Measurements from ENCODE around the gene G6PC2. TPM values are rescaled to one million over a fixed set of nuclear protein-coding genes. Genes with fewer than 3 reads are reported as not detected.

The G6PC2 gene
- total and polyA plus RNA-seq, 2 of the 8 experiments (the other 6 are each of a cell fraction or from before 2014, with no cell fraction given): not detected

GRCh38 chr2:168944065-168944464 is 43.0 kb downstream of the G6PC2 start:
- Histone ChIP-seq H3K14ac (ENCODE audit: insufficient read length) (no peak overlapping the region), H2BK5ac (ENCODE audit: low read depth, low read length) (no peak overlapping the region), H3K18ac (ENCODE audit: extremely low read depth, low read length) (no peak overlapping the region), H3K79me1 (ENCODE audit: low read depth, low read length) (no peaks in the 10 kb centered on the region), H3K27ac (ENCODE audit: low read depth, low read length) (no peak overlapping the region), H3K36me3 (ENCODE audit: control insufficient read depth in 2 of 4, insufficient read depth in 4 of 4, low read length in 3 of 4) (no peaks in the 10 kb centered on the region), H3K4ac (replicated peaks; ENCODE audit: insufficient read length, low read depth, low read length) (no peak overlapping the region), H3K23ac (ENCODE audit: insufficient read length) (no peak overlapping the region), H4K5ac (ENCODE audit: insufficient read length, low read depth, low read length) (no peak overlapping the region), H2BK12ac (ENCODE audit: low read depth, low read length) (no peak overlapping the region), H2BK20ac (ENCODE audit: low read length) (no peak overlapping the region), H2BK15ac (ENCODE audit: low read length) (no peak overlapping the region), H2AK5ac (ENCODE audit: low read depth, low read length) (no peak overlapping the region), H3K79me2 (ENCODE audit: control insufficient read depth in 1 of 2, insufficient read depth in 2 of 2, low read length in 2 of 2) (no peaks in the 10 kb centered on the region), H3K9ac (replicated peaks in 1 of 4; ENCODE audit: extremely low read depth in 1 of 4, low read depth in 3 of 4, low read length in 3 of 4) (no peak overlapping the region), H3K9me3 (ENCODE audit: insufficient read depth in 2 of 2, low read depth in 1 of 2, low read length in 1 of 2) (no peaks in the 10 kb centered on the region), H2AFZ (ENCODE audit: low read length) (no peak overlapping the region), H3K4me1 (replicated peaks in 1 of 4; ENCODE audit: control insufficient read depth in 3 of 4, insufficient read depth in 4 of 4, low read length in 3 of 4) (no peaks in the 10 kb centered on the region), H2BK120ac (replicated peaks; ENCODE audit: low read depth, low read length) (no peak overlapping the region), H3K4me3 (ENCODE audit: extremely low read depth in 1 of 4, insufficient read depth in 2 of 4, low read depth in 3 of 4, low read length in 4 of 4) (no peak overlapping the region), H3K27me3 (replicated peaks in 1 of 4; ENCODE audit: control insufficient read depth in 3 of 4, extremely low read depth in 1 of 4, insufficient read depth in 3 of 4, low read length in 3 of 4) (no peaks in the 10 kb centered on the region), H3K23me2 (ENCODE audit: low read depth, low read length) (no peaks in the 10 kb centered on the region), H3K4me2 (ENCODE audit: insufficient read depth in 1 of 2, low read depth in 2 of 2, low read length in 2 of 2) (no peak overlapping the region), H3K56ac (replicated peaks; ENCODE audit: insufficient read length, low read depth, low read length) (no peak overlapping the region), H4K20me1 (replicated peaks in 1 of 2; ENCODE audit: control insufficient read depth in 1 of 2, insufficient read depth in 2 of 2, low read length in 2 of 2) (no peaks in the 10 kb centered on the region), H4K8ac (ENCODE audit: extremely low read depth, insufficient read depth, low read length) (no peak overlapping the region), H4K91ac (replicated peaks; ENCODE audit: insufficient read length, low read length) (no peak overlapping the region)
- POLR2A ChIA-PET (ENCODE audit: partially characterized antibody): no interaction called here
- no peak for FAIRE-seq
- CTCF ChIA-PET (ENCODE audit: partially characterized antibody): interaction anchor here (0.6 to 1.5 kb wide), 4 partner anchors 10 to 725 kb away, joined by 3 read pairs; no protein-coding TSS in a partner anchor
- 92% methylated on average over 3 of the region's 3 CpGs; no CpG with 5 or more reads in 1 of the 2 experiments for WGBS, 2 experiments (ENCODE audit: extremely low coverage in 1 of 2, insufficient coverage in 1 of 2, insufficient read length in 1 of 2, insufficient replicate concordance in 2 of 2, low coverage in 1 of 2, low lambda C conversion rate in 2 of 2, missing lambda C conversion rate in 1 of 2)
- TF ChIP-seq BCL11A (IDR thresholded peaks at IDR 0.05; ENCODE audit: low read depth in 2 of 2, low read length in 2 of 2): no peak
- no peak for TF ChIP-seq EZH2 (IDR thresholded peaks at IDR 0.05; ENCODE audit: low read depth, low read length, severe bottlenecking)
- no peak for TF ChIP-seq CTCF (IDR thresholded peaks at IDR 0.05; ENCODE audit: control extremely low read depth in 1 of 3, insufficient read depth in 1 of 3, low read depth in 1 of 3, low read length in 3 of 3)
- no peak for TF ChIP-seq JUND (IDR thresholded peaks at IDR 0.05; ENCODE audit: low read length)
- no peak for TF ChIP-seq TAF7 (optimal IDR thresholded peaks at IDR 0.05; ENCODE audit: borderline replicate concordance, low read depth, low read length)
- TF ChIP-seq PHF8 (conservative IDR thresholded peaks at IDR 0.05; ENCODE audit: low read depth, low read length): no peak
- no peak for TF ChIP-seq E2F6 (IDR thresholded peaks at IDR 0.05)
- no peak for TF ChIP-seq BRCA1 (IDR thresholded peaks at IDR 0.05; ENCODE audit: low read depth, low read length)
- TF ChIP-seq TEAD4 (IDR thresholded peaks at IDR 0.05; ENCODE audit: low read depth, low read length): no peak
- DNase-seq (ENCODE audit: low read depth in 1 of 2, low spot score in 2 of 2): no peak
